ENCODE results near the gene SYT7. TPM values are rescaled to one million over a fixed set of nuclear protein-coding genes. Genes with fewer than 3 reads are reported as not detected.

Gene SYT7
- total and polyA plus RNA-seq, 12 donors: 11.5 to 26.1 (median 18.7) TPM

GRCh38 chr11:61484541-61484940, 96.3 kb downstream of the SYT7 start:
- peaks cover 4 to 37% (median 15%) of the 10 kb centered on the region in 9 donors for H3K4me1 ChIP-seq
- no peaks in the 10 kb centered on the region for H3K36me3 ChIP-seq
- no peak overlapping the region for H3K27ac ChIP-seq
- WGBS, 2 donors: 85 to 86% methylated on average over 11 of the region's 11 CpGs
- no peaks in the 10 kb centered on the region for H3K27me3 ChIP-seq
- intact Hi-C loops (cut with DNase I): loop anchor here in 1 of 10 donors (10.0 kb wide), 1 partner anchor 90 kb away; no protein-coding TSS in a partner anchor
- TF ChIP-seq CTCF (IDR thresholded peaks at IDR 0.05): no peak
- DNase-seq: no peak
- no peak for ATAC-seq
- no peak overlapping the region for H3K4me3 ChIP-seq
- peaks cover 0 to 4% (median 0%) of the 10 kb centered on the region in 11 donors for H3K9me3 ChIP-seq

- WGBS, 2 donors: 51 to 52% methylated on average over 7 of the region's 7 CpGs
- DNase-seq (no peak), ATAC-seq (peak in 5 of 8 donors; percentile 8 to 35 (median 23))
- no peak overlapping the region for H3K27ac ChIP-seq
- no peaks in the 10 kb centered on the region for H3K27me3 ChIP-seq
- intact Hi-C loops (cut with DNase I): loop anchor here in 1 of 10 donors (10.0 kb wide), 1 partner anchor 92 kb away; no protein-coding TSS in a partner anchor
- no peaks in the 10 kb centered on the region for H3K36me3 ChIP-seq
- H3K4me3 ChIP-seq: no peak overlapping the region
- H3K9me3 ChIP-seq: peaks cover 0 to 4% (median 0%) of the 10 kb centered on the region in 11 donors
- peaks cover 3 to 27% (median 15%) of the 10 kb centered on the region in 9 donors for H3K4me1 ChIP-seq
- peak in 7 of 9 donors; percentile 39 to 52 (median 46) for TF ChIP-seq CTCF (IDR thresholded peaks at IDR 0.05)
Observed at GRCh38 chr11:61482513-61482912, 98.4 kb downstream of the SYT7 start.

GRCh38 chr11:61481806-61482205, 99.1 kb downstream of the SYT7 start:
- Histone ChIP-seq H3K9me3 (no peaks in the 10 kb centered on the region), H3K27me3 (no peaks in the 10 kb centered on the region), H3K36me3 (no peaks in the 10 kb centered on the region), H3K4me1 (peaks cover 3 to 33% (median 17%) of the 10 kb centered on the region in 9 donors), H3K27ac (peak overlapping the region in 3 of 10 donors; percentile 12 to 22 (median 19)), H3K4me3 (no peak overlapping the region)
- 52 to 70% methylated on average over 9 to 10 of the region's 10 CpGs for WGBS, 2 donors
- no peak for DNase-seq
- peak in 2 of 8 donors; percentile 25 to 50 for ATAC-seq
- intact Hi-C loops (cut with DNase I): loop anchor here in 1 of 10 donors (10.0 kb wide), 1 partner anchor 93 kb away; no protein-coding TSS in a partner anchor
- TF ChIP-seq CTCF (IDR thresholded peaks at IDR 0.05): no peak

GRCh38 chr11:61480994-61481335, 99.9 kb downstream of the SYT7 start:
- ATAC-seq: peak in 6 of 8 donors; percentile 23 to 62 (median 33)
- Histone ChIP-seq H3K27ac (peak overlapping the region in 3 of 10 donors; percentile 19 to 26 (median 22)), H3K27me3 (no peaks in the 10 kb centered on the region), H3K4me1 (peaks cover 3 to 33% (median 17%) of the 10 kb centered on the region in 9 donors), H3K9me3 (no peaks in the 10 kb centered on the region), H3K36me3 (no peaks in the 10 kb centered on the region), H3K4me3 (no peak overlapping the region)
- peak in 1 of 2 donors; percentile 48 for DNase-seq
- intact Hi-C loops (cut with DNase I): loop anchor here in 1 of 10 donors (10.0 kb wide), 1 partner anchor 94 kb away; no protein-coding TSS in a partner anchor
- no peak for TF ChIP-seq CTCF (IDR thresholded peaks at IDR 0.05)
- WGBS, 2 donors: 32 to 36% methylated on average over 7 of the region's 7 CpGs
